ENCODE results near the gene MZF1. TPM values are rescaled to one million over a fixed set of nuclear protein-coding genes. Genes with fewer than 3 reads are reported as not detected.

The MZF1 gene
- total RNA-seq, 2 experiments from 2014 or later = 20.0 to 20.6 TPM

GRCh38 chr19:58568453-58569130, 4.5 kb downstream of the MZF1 start:
- Mint-ChIP-seq H3K4me3 (no peak overlapping the region), H3K27me3 (ENCODE audit: low read depth) (no peaks in the 10 kb centered on the region), H3K4me1 (ENCODE audit: low read depth) (peaks cover 36% of the 10 kb centered on the region), H3K9me3 (ENCODE audit: insufficient read depth) (no peaks in the 10 kb centered on the region), H3K36me3 (ENCODE audit: low read depth) (peaks cover 35% of the 10 kb centered on the region), H3K27ac (no peak overlapping the region)
- POLR2A ChIA-PET = interaction anchor here (0.6 kb wide), 1 partner anchor 9 kb away, joined by 3 read pairs; no protein-coding TSS in a partner anchor
- CTCF ChIA-PET = interaction anchor here (0.7 to 1.4 kb wide), 3 partner anchors 9 to 54 kb away, joined by 3 to 6 read pairs (median 3); partner anchors contain the start of gene ZBTB45
- DNase-seq = no peak
- no peak for ATAC-seq

GRCh38 chr19:58566989-58567388, 6.1 kb downstream of the MZF1 start:
- ChIA-PET CTCF (interaction anchor here (1.4 to 1.8 kb wide), 2 partner anchors 12 to 46 kb away, joined by 4 to 5 read pairs; partner anchors contain the start of gene ZBTB45), POLR2A (interaction anchor here (0.9 kb wide), 1 partner anchor 53 kb away, joined by 3 read pairs; no protein-coding TSS in a partner anchor)
- H3K9me3 Mint-ChIP-seq (ENCODE audit: insufficient read depth) = no peaks in the 10 kb centered on the region
- H3K4me3 Mint-ChIP-seq = no peak overlapping the region
- no peaks in the 10 kb centered on the region for H3K27me3 Mint-ChIP-seq (ENCODE audit: low read depth)
- no peak overlapping the region for H3K27ac Mint-ChIP-seq
- no peak for DNase-seq
- peaks cover 41% of the 10 kb centered on the region for H3K4me1 Mint-ChIP-seq (ENCODE audit: low read depth)
- H3K36me3 Mint-ChIP-seq (ENCODE audit: low read depth) = peaks cover 36% of the 10 kb centered on the region
- no peak for ATAC-seq

GRCh38 chr19:58563823-58564222, 9.3 kb downstream of the MZF1 start:
- H3K36me3 Mint-ChIP-seq (ENCODE audit: low read depth) = peaks cover 29% of the 10 kb centered on the region
- CTCF ChIA-PET = interaction anchor here (1.0 kb wide), 1 partner anchor 44 kb away, joined by 3 read pairs; the partner anchor contains the start of gene ZBTB45
- DNase-seq (no peak), ATAC-seq (no peak)
- H3K9me3 Mint-ChIP-seq (ENCODE audit: insufficient read depth) = no peaks in the 10 kb centered on the region
- POLR2A ChIA-PET = interaction anchor here (2.1 to 2.7 kb wide), 2 partner anchors 19 to 44 kb away, joined by 11 to 14 read pairs; partner anchors contain the start of genes TRIM28 and ZBTB45
- H3K4me3 Mint-ChIP-seq = peak overlapping the region; percentile 81
- H3K27ac Mint-ChIP-seq = peak overlapping the region; percentile 90
- H3K27me3 Mint-ChIP-seq (ENCODE audit: low read depth) = no peaks in the 10 kb centered on the region
- peaks cover 61% of the 10 kb centered on the region for H3K4me1 Mint-ChIP-seq (ENCODE audit: low read depth)

- no peaks in the 10 kb centered on the region for H3K9me3 Mint-ChIP-seq (ENCODE audit: insufficient read depth)
- H3K27ac Mint-ChIP-seq = peak overlapping the region; percentile 90
- ChIA-PET CTCF (interaction anchor here (1.3 to 5.3 kb wide), 3 partner anchors 13 to 43 kb away, joined by 5 to 27 read pairs (median 8); partner anchors contain the start of gene ZBTB45), POLR2A (interaction anchor here (0.6 to 2.7 kb wide), 7 partner anchors 9 to 44 kb away, joined by 3 to 14 read pairs (median 11); partner anchors contain the start of genes CHMP2A, TRIM28 and ZBTB45)
- H3K36me3 Mint-ChIP-seq (ENCODE audit: low read depth) = peaks cover 28% of the 10 kb centered on the region
- no peak for ATAC-seq
- no peaks in the 10 kb centered on the region for H3K27me3 Mint-ChIP-seq (ENCODE audit: low read depth)
- peaks cover 54% of the 10 kb centered on the region for H3K4me1 Mint-ChIP-seq (ENCODE audit: low read depth)
- peak overlapping the region; percentile 81 for H3K4me3 Mint-ChIP-seq
- peak; percentile 50 for DNase-seq
Measured at GRCh38 chr19:58563034-58563573, 10.0 kb downstream of the MZF1 start.

- peak; percentile 2 for ATAC-seq
- peak; percentile 59 for DNase-seq
- Mint-ChIP-seq H3K27ac (peak overlapping the region; percentile 90), H3K4me3 (peak overlapping the region; percentile 81), H3K4me1 (ENCODE audit: low read depth) (peaks cover 53% of the 10 kb centered on the region), H3K27me3 (ENCODE audit: low read depth) (no peaks in the 10 kb centered on the region), H3K36me3 (ENCODE audit: low read depth) (peaks cover 31% of the 10 kb centered on the region), H3K9me3 (ENCODE audit: insufficient read depth) (no peaks in the 10 kb centered on the region)
- CTCF ChIA-PET = interaction anchor here (0.7 to 5.3 kb wide), 5 partner anchors 13 to 144 kb away, joined by 3 to 27 read pairs (median 5); partner anchors contain the start of gene ZBTB45
- POLR2A ChIA-PET = interaction anchor here (0.6 to 2.7 kb wide), 7 partner anchors 9 to 43 kb away, joined by 3 to 14 read pairs (median 11); partner anchors contain the start of genes CHMP2A, TRIM28 and ZBTB45
Measured at GRCh38 chr19:58562122-58563033, 10.8 kb downstream of the MZF1 start.

GRCh38 chr19:58561373-58562121, 11.6 kb downstream of the MZF1 start:
- H3K27ac Mint-ChIP-seq = peak overlapping the region; percentile 90
- ATAC-seq (no peak), DNase-seq (no peak)
- ChIA-PET POLR2A (interaction anchor here (1.0 to 2.7 kb wide), 6 partner anchors 8 to 42 kb away, joined by 4 to 14 read pairs (median 12); partner anchors contain the start of genes CHMP2A and ZBTB45), CTCF (interaction anchor here (0.7 to 5.3 kb wide), 4 partner anchors 20 to 143 kb away, joined by 3 to 27 read pairs (median 6); partner anchors contain the start of gene ZBTB45)
- H3K9me3 Mint-ChIP-seq (ENCODE audit: insufficient read depth) = no peaks in the 10 kb centered on the region
- H3K4me1 Mint-ChIP-seq (ENCODE audit: low read depth) = peaks cover 60% of the 10 kb centered on the region
- peak overlapping the region; percentile 81 for H3K4me3 Mint-ChIP-seq
- peaks cover 37% of the 10 kb centered on the region for H3K36me3 Mint-ChIP-seq (ENCODE audit: low read depth)
- no peaks in the 10 kb centered on the region for H3K27me3 Mint-ChIP-seq (ENCODE audit: low read depth)

- DNase-seq (no peak), ATAC-seq (no peak)
- H3K36me3 Mint-ChIP-seq (ENCODE audit: low read depth) = peaks cover 39% of the 10 kb centered on the region
- H3K9me3 Mint-ChIP-seq (ENCODE audit: insufficient read depth) = no peaks in the 10 kb centered on the region
- CTCF ChIA-PET = interaction anchor here (1.2 to 5.3 kb wide), 2 partner anchors 41 to 47 kb away, joined by 4 to 27 read pairs; partner anchors contain the start of gene ZBTB45
- POLR2A ChIA-PET = interaction anchor here (1.0 to 2.7 kb wide), 4 partner anchors 7 to 41 kb away, joined by 4 to 14 read pairs (median 12); partner anchors contain the start of genes CHMP2A and ZBTB45
- H3K27me3 Mint-ChIP-seq (ENCODE audit: low read depth) = no peaks in the 10 kb centered on the region
- peak overlapping the region; percentile 99 for H3K27ac Mint-ChIP-seq
- peaks cover 66% of the 10 kb centered on the region for H3K4me1 Mint-ChIP-seq (ENCODE audit: low read depth)
- H3K4me3 Mint-ChIP-seq = peak overlapping the region; percentile 96
Measured at GRCh38 chr19:58560921-58561320, 12.2 kb downstream of the MZF1 start.

GRCh38 chr19:58560007-58560887, 12.9 kb downstream of the MZF1 start:
- Mint-ChIP-seq H3K36me3 (ENCODE audit: low read depth) (peaks cover 45% of the 10 kb centered on the region), H3K9me3 (ENCODE audit: insufficient read depth) (no peaks in the 10 kb centered on the region), H3K4me1 (ENCODE audit: low read depth) (peaks cover 69% of the 10 kb centered on the region), H3K27me3 (ENCODE audit: low read depth) (no peaks in the 10 kb centered on the region), H3K27ac (peak overlapping the region; percentile 99), H3K4me3 (peak overlapping the region; percentile 96)
- ChIA-PET CTCF (interaction anchor here (1.0 to 5.3 kb wide), 5 partner anchors 8 to 46 kb away, joined by 3 to 27 read pairs (median 3); partner anchors contain the start of gene ZBTB45), POLR2A (interaction anchor here (1.0 to 1.4 kb wide), 3 partner anchors 8 to 17 kb away, joined by 3 to 8 read pairs (median 4); partner anchors contain the start of gene TRIM28)
- ATAC-seq (no peak), DNase-seq (no peak)

GRCh38 chr19:58559275-58560006, 13.7 kb downstream of the MZF1 start:
- peak overlapping the region; percentile 96 for H3K4me3 Mint-ChIP-seq
- no peaks in the 10 kb centered on the region for H3K27me3 Mint-ChIP-seq (ENCODE audit: low read depth)
- H3K9me3 Mint-ChIP-seq (ENCODE audit: insufficient read depth) = no peaks in the 10 kb centered on the region
- ATAC-seq = peak; percentile 0
- H3K36me3 Mint-ChIP-seq (ENCODE audit: low read depth) = peaks cover 50% of the 10 kb centered on the region
- peak overlapping the region; percentile 99 for H3K27ac Mint-ChIP-seq
- ChIA-PET POLR2A (interaction anchor here (1.0 to 1.4 kb wide), 2 partner anchors 9 to 16 kb away, joined by 3 to 8 read pairs; partner anchors contain the start of gene TRIM28), CTCF (interaction anchor here (1.0 to 5.3 kb wide), 6 partner anchors 9 to 45 kb away, joined by 3 to 27 read pairs (median 4); partner anchors contain the start of gene ZBTB45)
- peak; percentile 77 for DNase-seq
- H3K4me1 Mint-ChIP-seq (ENCODE audit: low read depth) = peaks cover 70% of the 10 kb centered on the region
